ENCODE measurements around the gene PXMP4. TPM values are rescaled to one million over a fixed set of nuclear protein-coding genes. Genes with fewer than 3 reads are reported as not detected.

Gene PXMP4
- polyA plus RNA-seq, 1 donor from 2014 or later = 3.1 TPM

DNA sequence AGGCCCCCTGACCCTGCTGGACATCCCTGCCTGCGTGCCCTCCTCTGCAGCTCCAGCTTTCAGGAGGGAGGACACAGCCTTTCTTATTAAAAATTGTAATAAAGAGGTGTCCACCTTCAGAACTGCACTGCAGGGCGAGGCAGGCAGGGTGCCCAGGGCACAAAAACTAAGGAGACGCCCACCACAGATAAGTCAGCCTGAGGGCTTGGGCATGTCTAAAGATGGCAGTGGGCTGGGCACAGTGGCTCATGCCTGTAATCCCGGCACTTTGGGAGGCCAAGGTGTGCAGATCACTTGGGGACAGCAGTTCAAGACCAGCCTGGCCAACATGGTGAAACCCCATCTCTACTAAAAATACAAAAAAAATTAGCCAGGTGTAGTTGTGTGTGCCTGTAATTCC, 64.9 kb downstream of the PXMP4 start:
- Histone ChIP-seq H3F3A (ENCODE audit: insufficient read depth, low read length, poor library complexity, severe bottlenecking) (no peaks in the 10 kb centered on the region), H3K9me3 (ENCODE audit: low read length) (no peaks in the 10 kb centered on the region)
- TF ChIP-seq, protein P1, sequence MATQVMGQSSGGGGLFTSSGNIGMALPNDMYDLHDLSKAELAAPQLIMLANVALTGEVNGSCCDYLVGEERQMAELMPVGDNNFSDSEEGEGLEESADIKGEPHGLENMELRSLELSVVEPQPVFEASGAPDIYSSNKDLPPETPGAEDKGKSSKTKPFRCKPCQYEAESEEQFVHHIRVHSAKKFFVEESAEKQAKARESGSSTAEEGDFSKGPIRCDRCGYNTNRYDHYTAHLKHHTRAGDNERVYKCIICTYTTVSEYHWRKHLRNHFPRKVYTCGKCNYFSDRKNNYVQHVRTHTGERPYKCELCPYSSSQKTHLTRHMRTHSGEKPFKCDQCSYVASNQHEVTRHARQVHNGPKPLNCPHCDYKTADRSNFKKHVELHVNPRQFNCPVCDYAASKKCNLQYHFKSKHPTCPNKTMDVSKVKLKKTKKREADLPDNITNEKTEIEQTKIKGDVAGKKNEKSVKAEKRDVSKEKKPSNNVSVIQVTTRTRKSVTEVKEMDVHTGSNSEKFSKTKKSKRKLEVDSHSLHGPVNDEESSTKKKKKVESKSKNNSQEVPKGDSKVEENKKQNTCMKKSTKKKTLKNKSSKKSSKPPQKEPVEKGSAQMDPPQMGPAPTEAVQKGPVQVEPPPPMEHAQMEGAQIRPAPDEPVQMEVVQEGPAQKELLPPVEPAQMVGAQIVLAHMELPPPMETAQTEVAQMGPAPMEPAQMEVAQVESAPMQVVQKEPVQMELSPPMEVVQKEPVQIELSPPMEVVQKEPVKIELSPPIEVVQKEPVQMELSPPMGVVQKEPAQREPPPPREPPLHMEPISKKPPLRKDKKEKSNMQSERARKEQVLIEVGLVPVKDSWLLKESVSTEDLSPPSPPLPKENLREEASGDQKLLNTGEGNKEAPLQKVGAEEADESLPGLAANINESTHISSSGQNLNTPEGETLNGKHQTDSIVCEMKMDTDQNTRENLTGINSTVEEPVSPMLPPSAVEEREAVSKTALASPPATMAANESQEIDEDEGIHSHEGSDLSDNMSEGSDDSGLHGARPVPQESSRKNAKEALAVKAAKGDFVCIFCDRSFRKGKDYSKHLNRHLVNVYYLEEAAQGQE (IDR thresholded peaks at IDR 0.05; ENCODE audit: borderline replicate concordance) = no peak
- no peak for TF ChIP-seq EP300 (conservative IDR thresholded peaks at IDR 0.05; ENCODE audit: poor library complexity, severe bottlenecking)
- no peak for TF ChIP-seq EZH2 (IDR thresholded peaks at IDR 0.05; ENCODE audit: borderline replicate concordance, insufficient read depth, low read length, poor library complexity, severe bottlenecking)
- TF ChIP-seq SMC3 (conservative IDR thresholded peaks at IDR 0.05; ENCODE audit: poor library complexity) = no peak
- no peak for TF ChIP-seq RAD21 (conservative IDR thresholded peaks at IDR 0.05)
- TF ChIP-seq MXI1 (conservative IDR thresholded peaks at IDR 0.05; ENCODE audit: poor library complexity, severe bottlenecking) = no peak
- TF ChIP-seq CTCF (IDR thresholded peaks at IDR 0.05; ENCODE audit: poor library complexity, severe bottlenecking) = no peak
- no peak for TF ChIP-seq POLR2AphosphoS5 (IDR thresholded peaks at IDR 0.05)
- no peak for TF ChIP-seq TAF1 (IDR thresholded peaks at IDR 0.05; ENCODE audit: low read depth)

DNA sequence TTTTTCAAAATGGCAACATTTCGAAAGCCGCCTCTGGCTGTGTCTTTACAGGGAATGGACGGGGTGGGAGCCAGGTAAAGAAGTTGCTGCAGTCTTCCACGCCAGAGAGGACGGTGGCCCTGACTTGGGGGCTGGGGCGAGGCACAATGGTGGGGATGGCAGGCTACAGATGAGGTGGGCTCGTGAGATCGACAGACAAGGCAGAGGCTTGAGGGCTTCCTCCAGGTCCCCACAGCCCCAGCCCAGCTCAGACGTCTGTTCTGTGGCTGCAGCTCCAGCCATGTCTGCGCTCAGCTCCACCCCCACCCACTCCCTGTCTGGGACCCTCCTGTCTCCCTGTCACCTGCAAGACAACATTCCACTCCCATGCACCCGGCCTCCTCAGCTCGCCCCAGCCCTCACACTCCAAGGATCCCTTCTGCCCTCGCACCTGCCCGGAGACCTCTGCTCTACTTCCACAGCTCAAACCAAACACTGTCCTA, 65.4 kb downstream of the PXMP4 start:
- H3K9me2 ChIP-seq (ENCODE audit: insufficient read depth, low read length) = no peaks in the 10 kb centered on the region
- H2AFZ ChIP-seq (ENCODE audit: low read depth, low read length) = no peak overlapping the region
- no peak overlapping the region for H3K9ac ChIP-seq (ENCODE audit: low read length)
- H3K9me3 ChIP-seq (ENCODE audit: low read length) = no peaks in the 10 kb centered on the region
- H3K4me2 ChIP-seq (ENCODE audit: low read length) = no peak overlapping the region
- no peaks in the 10 kb centered on the region for H4K20me1 ChIP-seq (ENCODE audit: insufficient read depth)
- TF ChIP-seq TAF1 (IDR thresholded peaks at IDR 0.05; ENCODE audit: low read depth) (no peak), CTCF (IDR thresholded peaks at IDR 0.05; ENCODE audit: poor library complexity, severe bottlenecking) (no peak), MXI1 (conservative IDR thresholded peaks at IDR 0.05; ENCODE audit: poor library complexity, severe bottlenecking) (no peak), SMC3 (conservative IDR thresholded peaks at IDR 0.05; ENCODE audit: poor library complexity) (no peak), RAD21 (conservative IDR thresholded peaks at IDR 0.05) (no peak), EP300 (conservative IDR thresholded peaks at IDR 0.05; ENCODE audit: poor library complexity, severe bottlenecking) (no peak), EZH2 (IDR thresholded peaks at IDR 0.05; ENCODE audit: borderline replicate concordance, insufficient read depth, low read length, poor library complexity, severe bottlenecking) (no peak), POLR2AphosphoS5 (IDR thresholded peaks at IDR 0.05) (no peak)
- TF ChIP-seq, protein P1 (IDR thresholded peaks at IDR 0.05; ENCODE audit: borderline replicate concordance) = no peak
- H3K36me3 ChIP-seq (ENCODE audit: insufficient read depth, low read length) = no peaks in the 10 kb centered on the region
- no peak overlapping the region for H3K4me3 ChIP-seq (ENCODE audit: low read length)
- no peaks in the 10 kb centered on the region for H3K79me2 ChIP-seq (replicated peaks; ENCODE audit: insufficient read depth, low read length)
- H3F3A ChIP-seq (ENCODE audit: insufficient read depth, low read length, poor library complexity, severe bottlenecking) = no peaks in the 10 kb centered on the region
- H3K27ac ChIP-seq (ENCODE audit: low read length) = no peak overlapping the region
- H3K27me3 ChIP-seq (ENCODE audit: insufficient read depth, low read depth, low read length) = no peaks in the 10 kb centered on the region

More for the DNA sequence above, 64.9 kb downstream of the PXMP4 start:
- Histone ChIP-seq H3K4me2 (ENCODE audit: low read length) (no peak overlapping the region), H3K4me3 (ENCODE audit: low read length) (no peak overlapping the region), H4K20me1 (ENCODE audit: insufficient read depth) (no peaks in the 10 kb centered on the region), H3K9ac (ENCODE audit: low read length) (no peak overlapping the region), H3K9me2 (ENCODE audit: insufficient read depth, low read length) (no peaks in the 10 kb centered on the region), H3K36me3 (ENCODE audit: insufficient read depth, low read length) (no peaks in the 10 kb centered on the region), H2AFZ (ENCODE audit: low read depth, low read length) (no peak overlapping the region), H3K79me2 (replicated peaks; ENCODE audit: insufficient read depth, low read length) (no peaks in the 10 kb centered on the region), H3K27ac (ENCODE audit: low read length) (no peak overlapping the region), H3K27me3 (ENCODE audit: insufficient read depth, low read depth, low read length) (no peaks in the 10 kb centered on the region)

Measured in neural cell (in vitro differentiated cells).